HG03066 (cell line): ENCODE results near the gene MYMX.
A peak's percentile ranks its signal among the peaks of the same experiment; 100 is the strongest.
"Not testable (repeated sequence)": the region's sequence is repeated elsewhere in the genome, so short reads cannot be mapped to it uniquely, and the experiment has no call there.

ENCODE experiments used
- ATAC-seq: cut with Tn5 transposase; IDR thresholded peaks from one replicate; pipeline ENCODE4 v1.9.1; 2021; ENCODE audit warnings: low read depth; ENCODE audit not compliant: unreplicated experiment

The MYMX gene

DNA sequence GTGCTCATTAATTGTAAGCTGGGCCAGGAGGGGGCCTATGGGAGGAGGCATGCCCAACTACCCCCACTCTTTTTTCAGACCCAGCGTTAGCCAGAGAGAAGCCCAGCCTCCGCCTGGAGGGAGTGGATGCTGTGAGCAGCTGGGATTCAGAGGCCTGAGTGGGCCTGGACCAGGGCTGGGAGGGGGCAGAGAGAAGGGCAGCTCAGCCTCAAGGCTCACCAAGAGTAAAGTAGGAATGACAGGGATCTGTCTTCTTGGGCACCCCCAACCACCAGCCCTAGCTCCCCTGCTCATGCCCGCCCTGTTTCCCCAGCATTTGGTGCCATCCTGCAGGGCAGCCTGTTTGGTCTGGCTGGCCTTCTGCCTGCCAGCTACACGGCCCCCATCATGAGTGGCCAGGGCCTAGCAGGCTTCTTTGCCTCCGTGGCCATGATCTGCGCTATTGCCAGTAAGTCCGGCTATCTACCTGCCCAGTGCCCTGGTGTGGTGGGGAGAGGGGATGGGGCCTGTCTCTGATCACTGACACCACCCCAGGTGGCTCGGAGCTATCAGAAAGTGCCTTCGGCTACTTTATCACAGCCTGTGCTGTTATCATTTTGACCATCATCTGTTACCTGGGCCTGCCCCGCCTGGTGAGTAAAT is 13.4 kb downstream of the MYMX start:
- no peak for ATAC-seq

- ATAC-seq = not testable (repeated sequence)
Observed at GRCh38 chr6:44231426-44231825, 14.7 kb downstream of the MYMX start.

DNA sequence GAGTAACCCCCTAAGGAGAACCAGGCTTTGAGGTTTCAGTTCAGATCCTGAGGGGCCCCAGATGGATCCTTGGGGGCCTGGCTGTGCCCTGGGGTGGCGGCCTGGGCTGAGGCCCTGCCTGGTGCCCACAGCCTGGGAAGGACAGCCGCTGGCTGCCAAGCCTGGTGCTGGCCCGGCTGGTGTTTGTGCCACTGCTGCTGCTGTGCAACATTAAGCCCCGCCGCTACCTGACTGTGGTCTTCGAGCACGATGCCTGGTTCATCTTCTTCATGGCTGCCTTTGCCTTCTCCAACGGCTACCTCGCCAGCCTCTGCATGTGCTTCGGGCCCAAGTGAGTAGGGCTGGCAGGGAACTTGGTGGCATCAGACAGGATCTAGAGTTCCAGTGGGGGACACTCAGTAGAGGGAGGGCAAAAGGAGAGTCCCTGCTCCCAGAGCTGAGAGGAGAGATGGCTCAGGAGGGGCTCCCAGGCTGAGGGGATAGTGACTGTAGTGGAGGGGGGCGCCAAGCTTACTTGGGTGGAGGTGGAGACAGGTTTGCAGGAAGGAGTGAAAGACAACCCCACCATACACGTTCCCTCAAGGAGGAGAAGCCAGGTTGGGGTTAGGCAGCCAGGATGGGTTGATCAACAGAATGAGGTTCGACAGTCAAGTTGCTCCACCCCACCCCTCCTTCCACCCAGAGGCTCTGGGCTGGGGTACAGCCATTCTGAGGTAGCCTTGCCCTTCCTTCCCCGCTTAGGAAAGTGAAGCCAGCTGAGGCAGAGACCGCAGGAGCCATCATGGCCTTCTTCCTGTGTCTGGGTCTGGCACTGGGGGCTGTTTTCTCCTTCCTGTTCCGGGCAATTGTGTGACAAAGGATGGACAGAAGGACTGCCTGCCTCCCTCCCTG is 16.2 kb downstream of the MYMX start:
- no peak for ATAC-seq

DNA sequence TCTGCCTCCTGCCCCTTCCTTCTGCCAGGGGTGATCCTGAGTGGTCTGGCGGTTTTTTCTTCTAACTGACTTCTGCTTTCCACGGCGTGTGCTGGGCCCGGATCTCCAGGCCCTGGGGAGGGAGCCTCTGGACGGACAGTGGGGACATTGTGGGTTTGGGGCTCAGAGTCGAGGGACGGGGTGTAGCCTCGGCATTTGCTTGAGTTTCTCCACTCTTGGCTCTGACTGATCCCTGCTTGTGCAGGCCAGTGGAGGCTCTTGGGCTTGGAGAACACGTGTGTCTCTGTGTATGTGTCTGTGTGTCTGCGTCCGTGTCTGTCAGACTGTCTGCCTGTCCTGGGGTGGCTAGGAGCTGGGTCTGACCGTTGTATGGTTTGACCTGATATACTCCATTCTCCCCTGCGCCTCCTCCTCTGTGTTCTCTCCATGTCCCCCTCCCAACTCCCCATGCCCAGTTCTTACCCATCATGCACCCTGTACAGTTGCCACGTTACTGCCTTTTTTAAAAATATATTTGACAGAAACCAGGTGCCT is 16.9 kb downstream of the MYMX start:
- ATAC-seq = no peak

- no peak for ATAC-seq
Observed at GRCh38 chr6:44234101-44235025, 17.6 kb downstream of the MYMX start.

DNA sequence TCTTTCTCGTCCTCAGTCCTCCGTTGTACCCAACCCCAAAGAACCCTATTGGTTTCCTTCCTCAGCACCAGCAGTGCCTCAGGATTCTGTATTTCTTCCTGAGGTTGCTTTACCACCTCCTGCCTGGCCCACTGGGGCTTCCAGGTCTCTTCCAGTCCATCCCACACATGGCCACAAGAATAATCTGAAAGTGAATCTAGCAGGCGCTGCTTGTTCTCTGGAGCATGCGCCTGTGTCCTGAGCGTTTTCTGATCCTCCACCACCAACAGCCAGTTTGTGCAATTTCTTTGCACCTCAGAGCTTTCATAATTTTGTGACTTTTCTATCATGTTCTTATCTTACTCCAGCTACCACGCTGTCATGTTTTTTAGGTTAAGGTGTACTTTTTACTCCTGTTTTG is 18.5 kb downstream of the MYMX start:
- ATAC-seq = no peak

- no peak for ATAC-seq
Observed at GRCh38 chr6:44235891-44236516, 19.3 kb downstream of the MYMX start.

- peak; percentile 58 for ATAC-seq
Observed at GRCh38 chr6:44237021-44237812, 20.5 kb downstream of the MYMX start.

- ATAC-seq = peak; percentile 84
Observed at GRCh38 chr6:44237813-44238433, 21.2 kb downstream of the MYMX start.

GRCh38 chr6:44238687-44239350 is 22.1 kb downstream of the MYMX start:
- no peak for ATAC-seq

DNA sequence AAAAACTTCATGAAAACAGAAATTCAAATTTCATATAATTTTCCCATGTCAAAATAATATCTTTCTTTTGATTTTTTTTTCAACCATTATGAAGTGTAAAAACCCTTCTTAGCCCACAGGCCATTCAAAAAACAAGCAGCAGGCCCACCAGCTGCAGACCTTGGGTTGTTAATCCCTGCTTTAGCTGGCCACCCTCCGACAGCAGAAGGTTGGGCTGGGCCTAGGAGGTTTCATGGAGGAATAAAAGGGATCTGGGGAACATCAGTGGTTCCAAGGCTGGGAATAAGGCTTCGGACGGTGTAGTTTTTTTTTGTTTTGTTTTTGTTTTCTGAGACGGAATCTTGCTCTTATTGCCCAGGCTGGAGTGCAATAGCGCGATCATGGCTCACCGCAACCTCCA is 26.6 kb downstream of the MYMX start:
- ATAC-seq = no peak

DNA sequence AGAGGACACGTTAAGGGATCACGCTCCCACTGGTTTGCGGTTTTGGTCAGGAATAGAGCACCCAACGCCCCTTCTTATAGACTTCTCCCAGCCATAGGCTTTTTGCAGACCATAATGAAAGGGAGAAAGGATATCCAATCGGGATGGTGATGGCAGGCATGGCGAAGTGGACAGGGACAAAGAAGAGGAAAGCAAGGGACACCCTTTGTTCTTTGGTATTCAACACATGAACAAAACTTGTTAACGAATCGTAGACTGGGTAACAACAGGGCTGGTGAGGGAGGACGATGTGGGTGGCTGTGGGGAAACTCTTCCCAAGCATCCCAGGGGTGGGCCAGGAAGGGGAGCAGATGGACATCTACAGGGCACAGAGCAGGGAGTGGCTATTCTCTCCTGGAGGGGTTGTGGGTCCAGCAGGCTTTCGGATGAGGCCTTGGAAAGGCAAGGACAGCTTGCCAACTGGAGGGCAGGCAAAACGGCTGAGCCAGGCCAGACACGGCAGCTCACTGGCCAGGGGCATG is 28.7 kb downstream of the MYMX start:
- ATAC-seq = no peak

DNA sequence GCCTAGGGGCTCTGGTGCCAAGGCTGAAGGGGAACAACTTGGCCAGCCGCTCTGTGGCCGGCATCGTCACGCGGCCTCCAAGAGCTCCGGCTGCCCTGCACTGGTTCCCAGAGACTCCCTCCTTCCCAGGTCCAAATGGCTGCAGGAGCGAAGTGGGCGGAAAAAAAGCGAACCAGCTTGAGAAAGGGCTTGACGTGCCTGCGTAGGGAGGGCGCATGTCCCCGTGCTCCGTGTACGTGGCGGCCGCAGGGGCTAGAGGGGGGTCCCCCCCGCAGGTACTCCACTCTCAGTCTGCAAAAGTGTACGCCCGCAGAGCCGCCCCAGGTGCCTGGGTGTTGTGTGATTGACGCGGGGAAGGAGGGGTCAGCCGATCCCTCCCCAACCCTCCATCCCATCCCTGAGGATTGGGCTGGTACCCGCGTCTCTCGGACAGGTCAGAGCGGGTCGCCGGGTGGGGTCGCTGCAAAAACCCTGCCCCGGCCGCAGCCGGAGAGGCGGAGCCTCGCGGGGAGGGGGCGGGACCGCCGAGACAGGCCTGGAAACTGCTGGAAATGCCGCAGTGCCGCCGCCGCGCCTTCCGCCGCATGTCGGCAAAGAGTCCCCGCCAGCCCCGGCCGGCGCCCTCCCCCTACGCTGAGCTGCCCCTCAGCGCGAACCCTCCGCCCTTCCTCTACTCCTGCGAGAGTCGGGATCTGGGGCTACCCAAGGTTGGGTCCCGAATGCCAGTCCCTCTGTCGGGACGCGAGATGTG is 29.4 kb downstream of the MYMX start:
- peak; percentile 38 for ATAC-seq

DNA sequence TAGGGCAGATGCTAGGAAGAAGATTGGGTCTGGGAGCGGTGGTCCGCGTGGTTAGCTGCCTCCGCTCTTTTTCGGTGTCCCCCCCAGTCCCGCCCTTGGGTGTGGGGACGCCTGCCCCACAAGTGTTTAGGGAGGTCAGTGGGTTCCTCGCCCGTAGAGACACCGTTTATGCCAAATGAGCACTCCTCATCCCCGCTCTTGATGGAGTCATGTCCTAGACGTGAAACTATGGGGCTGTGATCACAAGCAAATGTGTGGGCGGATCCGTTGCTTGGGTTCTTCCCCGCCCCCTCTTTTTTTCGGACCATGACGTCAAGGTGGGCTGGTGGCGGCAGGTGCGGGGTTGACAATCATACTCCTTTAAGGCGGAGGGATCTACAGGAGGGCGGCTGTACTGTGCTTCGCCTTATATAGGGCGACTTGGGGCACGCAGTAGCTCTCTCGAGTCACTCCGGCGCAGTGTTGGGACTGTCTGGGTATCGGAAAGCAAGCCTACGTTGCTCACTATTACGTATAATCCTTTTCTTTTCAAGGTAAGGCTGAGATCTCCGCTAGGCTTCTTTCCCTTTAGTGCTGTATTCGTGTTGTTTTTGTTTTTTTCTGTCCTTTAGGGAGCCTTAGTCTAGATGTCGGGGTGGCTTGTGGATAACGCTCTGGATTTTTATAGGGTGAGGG is 30.1 kb downstream of the MYMX start, which contains the start of gene HSP90AB1:
HSP90AB1 (plus strand) TSS at position 439 of the 675 bp plus-strand sequence. CDS start 1,529 bp downstream, outside the sequence.
- peak; percentile 63 for ATAC-seq

GRCh38 chr6:44247338-44248302 is 30.9 kb downstream of the MYMX start:
- peak; percentile 28 for ATAC-seq

DNA sequence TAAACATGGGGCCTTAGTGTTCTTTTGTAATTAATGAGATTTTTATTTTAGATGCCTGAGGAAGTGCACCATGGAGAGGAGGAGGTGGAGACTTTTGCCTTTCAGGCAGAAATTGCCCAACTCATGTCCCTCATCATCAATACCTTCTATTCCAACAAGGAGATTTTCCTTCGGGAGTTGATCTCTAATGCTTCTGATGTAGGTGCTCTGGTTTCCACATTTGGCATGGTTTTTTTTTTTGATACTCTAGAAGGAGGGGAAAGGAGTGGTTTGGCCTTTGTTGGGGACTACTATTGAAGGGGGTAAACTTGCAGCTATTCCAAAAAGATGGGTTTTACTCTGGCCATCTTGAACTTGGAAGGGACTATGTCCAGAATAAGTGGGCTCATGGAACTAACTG is 31.9 kb downstream of the MYMX start:
- no peak for ATAC-seq
